Vagina (tissue), 2 donors: ENCODE data around the gene MPND.

Source experiments
- POLR2A ChIP-seq, 2 donors: fragments of 450-650 bp; IDR thresholded peaks; one replicate each; pipeline ENCODE4 v1.6.1; 2017; ENCODE audit warnings: antibody characterized with exemption in 2 of 2, mild to moderate bottlenecking in 2 of 2, moderate library complexity in 2 of 2
- TF ChIP-seq, protein P1 (sequence below), 3 experiments: fragments of 450-650 bp in 2 of 3; fragments of 200-600 bp in 1 of 3; sonication (generic) in 1 of 3; IDR thresholded peaks; one replicate each; pipeline ENCODE4 v1.5.1; 2017 to 2019; ENCODE audit warnings: antibody characterized with exemption in 3 of 3, mild to moderate bottlenecking in 2 of 3, moderate library complexity in 2 of 3

DNA sequence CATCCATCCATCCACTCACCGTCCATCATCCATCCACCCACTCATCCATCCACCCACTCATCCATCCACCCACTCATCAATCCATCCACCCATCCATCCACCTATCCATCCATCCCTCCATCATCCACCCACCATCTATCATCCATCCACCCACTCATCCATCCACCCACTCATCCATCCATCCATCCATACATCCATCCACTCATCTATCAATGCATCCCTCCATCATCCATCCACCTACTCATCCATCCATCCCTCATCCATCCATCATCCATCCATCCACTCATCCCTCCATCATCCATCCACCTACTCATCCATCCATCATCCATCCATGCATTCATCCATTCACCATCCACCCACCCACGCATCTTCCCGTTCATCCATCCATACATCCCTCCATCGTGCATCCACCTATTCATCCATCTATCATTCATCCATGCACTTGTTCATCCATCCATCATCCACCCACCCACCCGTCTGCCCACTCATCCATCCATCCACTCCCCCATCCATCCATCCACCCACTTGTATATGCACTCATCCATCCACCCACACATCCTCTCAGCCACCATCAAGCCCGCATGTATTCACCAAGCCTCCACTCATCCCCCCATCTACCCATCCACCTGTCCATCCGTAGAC, 8.3 kb upstream of the MPND start:
- TF ChIP-seq, protein P1, sequence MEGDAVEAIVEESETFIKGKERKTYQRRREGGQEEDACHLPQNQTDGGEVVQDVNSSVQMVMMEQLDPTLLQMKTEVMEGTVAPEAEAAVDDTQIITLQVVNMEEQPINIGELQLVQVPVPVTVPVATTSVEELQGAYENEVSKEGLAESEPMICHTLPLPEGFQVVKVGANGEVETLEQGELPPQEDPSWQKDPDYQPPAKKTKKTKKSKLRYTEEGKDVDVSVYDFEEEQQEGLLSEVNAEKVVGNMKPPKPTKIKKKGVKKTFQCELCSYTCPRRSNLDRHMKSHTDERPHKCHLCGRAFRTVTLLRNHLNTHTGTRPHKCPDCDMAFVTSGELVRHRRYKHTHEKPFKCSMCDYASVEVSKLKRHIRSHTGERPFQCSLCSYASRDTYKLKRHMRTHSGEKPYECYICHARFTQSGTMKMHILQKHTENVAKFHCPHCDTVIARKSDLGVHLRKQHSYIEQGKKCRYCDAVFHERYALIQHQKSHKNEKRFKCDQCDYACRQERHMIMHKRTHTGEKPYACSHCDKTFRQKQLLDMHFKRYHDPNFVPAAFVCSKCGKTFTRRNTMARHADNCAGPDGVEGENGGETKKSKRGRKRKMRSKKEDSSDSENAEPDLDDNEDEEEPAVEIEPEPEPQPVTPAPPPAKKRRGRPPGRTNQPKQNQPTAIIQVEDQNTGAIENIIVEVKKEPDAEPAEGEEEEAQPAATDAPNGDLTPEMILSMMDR (IDR thresholded peaks at IDR 0.05): no peak
- TF ChIP-seq POLR2A (IDR thresholded peaks at IDR 0.05): no peak
